ENCODE measurements around the gene GALNT18. TPM values are rescaled to one million over a fixed set of nuclear protein-coding genes. Genes with fewer than 3 reads are reported as not detected.

GALNT18 gene
- total RNA-seq, 1 donor from 2014 or later, result 6.6 TPM

DNA sequence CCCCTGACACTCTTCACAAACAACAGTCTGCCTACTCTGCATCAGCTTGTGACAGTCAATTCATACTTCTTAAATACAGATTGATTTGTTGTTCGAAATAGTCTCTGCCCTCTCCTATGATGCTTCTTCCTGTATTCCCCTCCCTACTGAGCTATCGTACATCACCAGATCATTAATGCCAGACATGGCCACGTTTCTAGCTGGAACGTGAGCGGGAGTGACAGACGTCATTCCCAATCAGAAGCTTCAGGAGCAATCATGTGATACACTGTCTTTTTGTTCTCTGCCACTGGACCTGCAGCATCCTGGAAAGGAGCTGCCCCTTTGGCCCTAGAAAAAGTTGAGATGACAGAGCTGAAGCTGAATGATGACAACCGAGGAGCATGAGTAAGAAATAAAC is 317.3 kb downstream of the GALNT18 start:
- H3K4me3 ChIP-seq (ENCODE audit: low read depth, low read length), result no peak overlapping the region
- H3K36me3 ChIP-seq (ENCODE audit: control insufficient read depth, insufficient read depth, low read length), result no peaks in the 10 kb centered on the region
- no peaks in the 10 kb centered on the region for H3K27me3 ChIP-seq (ENCODE audit: control insufficient read depth, insufficient read depth, low read length)
- TF ChIP-seq, protein P1, sequence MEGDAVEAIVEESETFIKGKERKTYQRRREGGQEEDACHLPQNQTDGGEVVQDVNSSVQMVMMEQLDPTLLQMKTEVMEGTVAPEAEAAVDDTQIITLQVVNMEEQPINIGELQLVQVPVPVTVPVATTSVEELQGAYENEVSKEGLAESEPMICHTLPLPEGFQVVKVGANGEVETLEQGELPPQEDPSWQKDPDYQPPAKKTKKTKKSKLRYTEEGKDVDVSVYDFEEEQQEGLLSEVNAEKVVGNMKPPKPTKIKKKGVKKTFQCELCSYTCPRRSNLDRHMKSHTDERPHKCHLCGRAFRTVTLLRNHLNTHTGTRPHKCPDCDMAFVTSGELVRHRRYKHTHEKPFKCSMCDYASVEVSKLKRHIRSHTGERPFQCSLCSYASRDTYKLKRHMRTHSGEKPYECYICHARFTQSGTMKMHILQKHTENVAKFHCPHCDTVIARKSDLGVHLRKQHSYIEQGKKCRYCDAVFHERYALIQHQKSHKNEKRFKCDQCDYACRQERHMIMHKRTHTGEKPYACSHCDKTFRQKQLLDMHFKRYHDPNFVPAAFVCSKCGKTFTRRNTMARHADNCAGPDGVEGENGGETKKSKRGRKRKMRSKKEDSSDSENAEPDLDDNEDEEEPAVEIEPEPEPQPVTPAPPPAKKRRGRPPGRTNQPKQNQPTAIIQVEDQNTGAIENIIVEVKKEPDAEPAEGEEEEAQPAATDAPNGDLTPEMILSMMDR (IDR thresholded peaks at IDR 0.05; ENCODE audit: insufficient read depth, low read length, poor library complexity, severe bottlenecking), result no peak
- no peak for DNase-seq (ENCODE audit: low read depth)

GRCh38 chr11:11302565-11302964 is 319.2 kb downstream of the GALNT18 start:
- Histone ChIP-seq H3K27me3 (ENCODE audit: control insufficient read depth, insufficient read depth, low read length) (no peaks in the 10 kb centered on the region), H3K4me3 (ENCODE audit: low read depth, low read length) (no peak overlapping the region), H3K36me3 (ENCODE audit: control insufficient read depth, insufficient read depth, low read length) (no peaks in the 10 kb centered on the region)
- TF ChIP-seq, protein P1 (IDR thresholded peaks at IDR 0.05; ENCODE audit: insufficient read depth, low read length, poor library complexity, severe bottlenecking), result no peak
- DNase-seq (ENCODE audit: low read depth), result no peak

GRCh38 chr11:11301212-11301611 is 320.6 kb downstream of the GALNT18 start:
- Histone ChIP-seq H3K27me3 (ENCODE audit: control insufficient read depth, insufficient read depth, low read length) (peaks cover 4% of the 10 kb centered on the region), H3K4me3 (ENCODE audit: low read depth, low read length) (no peak overlapping the region), H3K36me3 (ENCODE audit: control insufficient read depth, insufficient read depth, low read length) (no peaks in the 10 kb centered on the region)
- DNase-seq (ENCODE audit: low read depth), result no peak
- TF ChIP-seq, protein P1 (IDR thresholded peaks at IDR 0.05; ENCODE audit: insufficient read depth, low read length, poor library complexity, severe bottlenecking), result no peak

GRCh38 chr11:11297578-11297977 is 324.2 kb downstream of the GALNT18 start:
- Histone ChIP-seq H3K27me3 (ENCODE audit: control insufficient read depth, insufficient read depth, low read length) (peaks cover 4% of the 10 kb centered on the region), H3K36me3 (ENCODE audit: control insufficient read depth, insufficient read depth, low read length) (no peaks in the 10 kb centered on the region), H3K4me3 (ENCODE audit: low read depth, low read length) (no peak overlapping the region)
- TF ChIP-seq, protein P1 (IDR thresholded peaks at IDR 0.05; ENCODE audit: insufficient read depth, low read length, poor library complexity, severe bottlenecking), result no peak
- DNase-seq (ENCODE audit: low read depth), result no peak

GRCh38 chr11:11296434-11296833 is 325.4 kb downstream of the GALNT18 start:
- no peak for DNase-seq (ENCODE audit: low read depth)
- Histone ChIP-seq H3K27me3 (ENCODE audit: control insufficient read depth, insufficient read depth, low read length) (peaks cover 4% of the 10 kb centered on the region), H3K4me3 (ENCODE audit: low read depth, low read length) (no peak overlapping the region), H3K36me3 (ENCODE audit: control insufficient read depth, insufficient read depth, low read length) (no peaks in the 10 kb centered on the region)
- TF ChIP-seq, protein P1 (IDR thresholded peaks at IDR 0.05; ENCODE audit: insufficient read depth, low read length, poor library complexity, severe bottlenecking), result no peak

- H3K36me3 ChIP-seq (ENCODE audit: control insufficient read depth, insufficient read depth, low read length), result no peaks in the 10 kb centered on the region
These were observed 327.3 kb downstream of the GALNT18 start for GRCh38 chr11:11294551-11294855.

More at GRCh38 chr11:11294551-11294855, 327.3 kb downstream of the GALNT18 start:
- Histone ChIP-seq H3K4me3 (ENCODE audit: low read depth, low read length) (no peak overlapping the region), H3K27me3 (ENCODE audit: control insufficient read depth, insufficient read depth, low read length) (peaks cover 4% of the 10 kb centered on the region)
- TF ChIP-seq, protein P1 (IDR thresholded peaks at IDR 0.05; ENCODE audit: insufficient read depth, low read length, poor library complexity, severe bottlenecking), result no peak
- no peak for DNase-seq (ENCODE audit: low read depth)
